Ishikawa (cell line): ENCODE data around the gene RRP15.
A peak's percentile ranks its signal among the peaks of the same experiment; 100 is the strongest.

ENCODE experiments used
- CEBPB ChIP-seq: IDR thresholded peaks from 2 replicates; pipeline ENCODE4 v1.6.1; 2012
- CREB1 ChIP-seq: IDR thresholded peaks from 2 replicates; pipeline ENCODE4 v1.6.1; 2012; ENCODE audit warnings: low read depth
- EGR1 ChIP-seq: IDR thresholded peaks from 2 replicates; pipeline ENCODE4 v1.6.1; 2012
- EP300 ChIP-seq: IDR thresholded peaks from 2 replicates; pipeline ENCODE4 v1.6.1; 2012; ENCODE audit warnings: borderline replicate concordance
- FOXM1 ChIP-seq: IDR thresholded peaks from 2 replicates; pipeline ENCODE4 v1.6.1; 2012; ENCODE audit warnings: low read depth, borderline replicate concordance
- MAX ChIP-seq: IDR thresholded peaks from 2 replicates; pipeline ENCODE4 v1.6.1; 2012
- NFIC ChIP-seq: IDR thresholded peaks from 2 replicates; pipeline ENCODE4 v1.6.1; 2012
- RAD21 ChIP-seq: IDR thresholded peaks from 2 replicates; pipeline ENCODE4 v1.6.1; 2012; ENCODE audit warnings: low read depth
- REST ChIP-seq: IDR thresholded peaks from 2 replicates; pipeline ENCODE4 v1.6.1; 2012; ENCODE audit warnings: low read depth, mild to moderate bottlenecking
- TAF1 ChIP-seq: IDR thresholded peaks from 2 replicates; pipeline ENCODE4 v1.6.1; 2012; ENCODE audit warnings: low read depth, mild to moderate bottlenecking
- TCF12 ChIP-seq: IDR thresholded peaks from 2 replicates; pipeline ENCODE4 v1.6.1; 2012; ENCODE audit warnings: low read depth
- YY1 ChIP-seq: IDR thresholded peaks from 2 replicates; pipeline ENCODE4 v1.6.1; 2012; ENCODE audit warnings: low read depth
- ZBTB7A ChIP-seq: IDR thresholded peaks from 2 replicates; pipeline ENCODE4 v1.6.1; 2012; ENCODE audit warnings: low read depth

The RRP15 gene

GRCh38 chr1:218367118-218367517 lies 82.0 kb downstream of the RRP15 start:
- no peak for TF ChIP-seq MAX
- no peak for TF ChIP-seq NFIC
- no peak for TF ChIP-seq RAD21
- no peak for TF ChIP-seq CREB1
- no peak for TF ChIP-seq FOXM1
- no peak for TF ChIP-seq TCF12
- TF ChIP-seq EP300, result no peak
- TF ChIP-seq CEBPB, result no peak
- TF ChIP-seq ZBTB7A, result no peak
- no peak for TF ChIP-seq EGR1
- TF ChIP-seq TAF1, result no peak
- no peak for TF ChIP-seq YY1

GRCh38 chr1:218368686-218369085 lies 83.6 kb downstream of the RRP15 start:
- TF ChIP-seq YY1 (no peak), EGR1 (no peak), MAX (no peak), REST (no peak), ZBTB7A (no peak), RAD21 (no peak), CREB1 (no peak), CEBPB (no peak), EP300 (no peak)

GRCh38 chr1:218369688-218370511 lies 84.8 kb downstream of the RRP15 start:
- TF ChIP-seq REST (peak; percentile 20; the same call in 1 of the 2 replicates), CEBPB (no peak)

GRCh38 chr1:218371927-218372672 lies 87.0 kb downstream of the RRP15 start:
- no peak for TF ChIP-seq ZBTB7A
- TF ChIP-seq CREB1, result no peak
- no peak for TF ChIP-seq NFIC
- peak; percentile 62; the same call in 1 of the 2 replicates for TF ChIP-seq EP300
- peak; percentile 35; the same call in 1 of the 2 replicates for TF ChIP-seq TCF12
- no peak for TF ChIP-seq EGR1
- TF ChIP-seq REST, result no peak
- peak; percentile 84 for TF ChIP-seq CEBPB
- TF ChIP-seq MAX, result peak; percentile 41; the same call in 1 of the 2 replicates
